ENCODE measurements around the gene GUCA2B. TPM values are rescaled to one million over a fixed set of nuclear protein-coding genes. Genes with fewer than 3 reads are reported as not detected.

GUCA2B gene
- total RNA-seq, 1 donor from 2014 or later: not detected

GRCh38 chr1:42157667-42158066 lies 4.5 kb downstream of the GUCA2B start:
- no peak for FAIRE-seq
- no peak overlapping the region for H3K9ac ChIP-seq (ENCODE audit: low read length)
- no peaks in the 10 kb centered on the region for H4K20me1 ChIP-seq (ENCODE audit: insufficient read depth, low read length)
- no peak for TF ChIP-seq CTCF (IDR thresholded peaks at IDR 0.05; ENCODE audit: insufficient read depth, low read depth, low read length)
- no peak for TF ChIP-seq EZH2 (IDR thresholded peaks at IDR 0.05; ENCODE audit: insufficient read depth, low read length)
- H3K4me3 Mint-ChIP-seq (ENCODE audit: unreplicated experiment): no peak overlapping the region
- H3K27ac ChIP-seq (ENCODE audit: low read depth, low read length): no peak overlapping the region
- H2AFZ ChIP-seq (ENCODE audit: low read depth, low read length): no peak overlapping the region
- DNase-seq (ENCODE audit: low read depth): no peak
- peaks cover 4% of the 10 kb centered on the region for H3K9me3 ChIP-seq (ENCODE audit: insufficient read depth, low read depth, low read length)
- H3K27ac Mint-ChIP-seq (ENCODE audit: unreplicated experiment): no peak overlapping the region
- H3K27me3 Mint-ChIP-seq (ENCODE audit: low read depth, unreplicated experiment): peaks cover 31% of the 10 kb centered on the region
- H3K4me3 ChIP-seq (ENCODE audit: insufficient read depth, low read depth, low read length): no peak overlapping the region
- H3K79me2 ChIP-seq (ENCODE audit: insufficient read depth, low read length): no peaks in the 10 kb centered on the region
- H3K4me1 ChIP-seq (ENCODE audit: insufficient read depth, low read length): no peaks in the 10 kb centered on the region
- no peaks in the 10 kb centered on the region for H3K36me3 ChIP-seq (ENCODE audit: insufficient read depth, low read length)
- H3K9me3 Mint-ChIP-seq (ENCODE audit: unreplicated experiment): peaks cover 14% of the 10 kb centered on the region
- no peak overlapping the region for H3K4me2 ChIP-seq (ENCODE audit: low read length)
- peaks cover 4% of the 10 kb centered on the region for H3K4me1 Mint-ChIP-seq (ENCODE audit: low read depth, unreplicated experiment)
- H3K36me3 Mint-ChIP-seq (ENCODE audit: low read depth, unreplicated experiment): no peaks in the 10 kb centered on the region
- no peaks in the 10 kb centered on the region for H3K27me3 ChIP-seq (ENCODE audit: insufficient read depth, low read length)

- H3K27me3 Mint-ChIP-seq (ENCODE audit: low read depth, unreplicated experiment): peaks cover 30% of the 10 kb centered on the region
- peaks cover 4% of the 10 kb centered on the region for H3K9me3 ChIP-seq (ENCODE audit: insufficient read depth, low read depth, low read length)
- no peak overlapping the region for H2AFZ ChIP-seq (ENCODE audit: low read depth, low read length)
- no peak for TF ChIP-seq EZH2 (IDR thresholded peaks at IDR 0.05; ENCODE audit: insufficient read depth, low read length)
- H3K4me3 ChIP-seq (ENCODE audit: insufficient read depth, low read depth, low read length): no peak overlapping the region
- FAIRE-seq (no peak), DNase-seq (ENCODE audit: low read depth) (no peak)
- H3K36me3 ChIP-seq (ENCODE audit: insufficient read depth, low read length): no peaks in the 10 kb centered on the region
- no peaks in the 10 kb centered on the region for H4K20me1 ChIP-seq (ENCODE audit: insufficient read depth, low read length)
- H3K4me1 Mint-ChIP-seq (ENCODE audit: low read depth, unreplicated experiment): peaks cover 4% of the 10 kb centered on the region
- H3K27ac Mint-ChIP-seq (ENCODE audit: unreplicated experiment): no peak overlapping the region
- no peaks in the 10 kb centered on the region for H3K36me3 Mint-ChIP-seq (ENCODE audit: low read depth, unreplicated experiment)
- no peaks in the 10 kb centered on the region for H3K79me2 ChIP-seq (ENCODE audit: insufficient read depth, low read length)
- no peak overlapping the region for H3K4me2 ChIP-seq (ENCODE audit: low read length)
- no peak overlapping the region for H3K27ac ChIP-seq (ENCODE audit: low read depth, low read length)
- no peak overlapping the region for H3K9ac ChIP-seq (ENCODE audit: low read length)
- H3K9me3 Mint-ChIP-seq (ENCODE audit: unreplicated experiment): peaks cover 14% of the 10 kb centered on the region
- H3K4me1 ChIP-seq (ENCODE audit: insufficient read depth, low read length): no peaks in the 10 kb centered on the region
- H3K27me3 ChIP-seq (ENCODE audit: insufficient read depth, low read length): no peaks in the 10 kb centered on the region
- H3K4me3 Mint-ChIP-seq (ENCODE audit: unreplicated experiment): no peak overlapping the region
Measured at GRCh38 chr1:42158189-42158588, 5.0 kb downstream of the GUCA2B start.

GRCh38 chr1:42162181-42162580 lies 9.0 kb downstream of the GUCA2B start:
- H3K36me3 Mint-ChIP-seq (ENCODE audit: low read depth, unreplicated experiment): no peaks in the 10 kb centered on the region
- H3K4me1 ChIP-seq (ENCODE audit: insufficient read depth, low read length): peaks cover 5% of the 10 kb centered on the region
- H3K4me2 ChIP-seq (ENCODE audit: low read length): no peak overlapping the region
- peaks cover 10% of the 10 kb centered on the region for H3K27me3 Mint-ChIP-seq (ENCODE audit: low read depth, unreplicated experiment)
- no peak overlapping the region for H3K27ac ChIP-seq (ENCODE audit: low read depth, low read length)
- H3K79me2 ChIP-seq (ENCODE audit: insufficient read depth, low read length): no peaks in the 10 kb centered on the region
- no peak overlapping the region for H3K4me3 Mint-ChIP-seq (ENCODE audit: unreplicated experiment)
- peaks cover 4% of the 10 kb centered on the region for H3K9me3 ChIP-seq (ENCODE audit: insufficient read depth, low read depth, low read length)
- FAIRE-seq: no peak
- no peak for DNase-seq (ENCODE audit: low read depth)
- no peak overlapping the region for H3K4me3 ChIP-seq (ENCODE audit: insufficient read depth, low read depth, low read length)
- H2AFZ ChIP-seq (ENCODE audit: low read depth, low read length): no peak overlapping the region
- H3K27me3 ChIP-seq (ENCODE audit: insufficient read depth, low read length): no peaks in the 10 kb centered on the region
- no peak overlapping the region for H3K27ac Mint-ChIP-seq (ENCODE audit: unreplicated experiment)
- H3K9me3 Mint-ChIP-seq (ENCODE audit: unreplicated experiment): peaks cover 14% of the 10 kb centered on the region
- peaks cover 14% of the 10 kb centered on the region for H3K4me1 Mint-ChIP-seq (ENCODE audit: low read depth, unreplicated experiment)
- H3K36me3 ChIP-seq (ENCODE audit: insufficient read depth, low read length): no peaks in the 10 kb centered on the region
- H4K20me1 ChIP-seq (ENCODE audit: insufficient read depth, low read length): no peaks in the 10 kb centered on the region
- TF ChIP-seq EZH2 (IDR thresholded peaks at IDR 0.05; ENCODE audit: insufficient read depth, low read length) (no peak), CTCF (IDR thresholded peaks at IDR 0.05; ENCODE audit: insufficient read depth, low read depth, low read length) (no peak)
- no peak overlapping the region for H3K9ac ChIP-seq (ENCODE audit: low read length)
